Suprapubic skin (tissue), 4 donors: ENCODE results near the gene FGFBP2. TPM values are rescaled to one million over a fixed set of nuclear protein-coding genes. Genes with fewer than 3 reads are reported as not detected.

Experiments used
- DNase-seq, 2 donors: peaks; one replicate each; pipeline ENCODE4 v3.0.0-alpha.2; 2019; ENCODE audit warnings: low spot score in 2 of 2
- H3K27ac ChIP-seq: fragments of 200-600 bp; sonication (generic); one replicate; pipeline ENCODE4 v1.5.1; 2019
- H3K27me3 ChIP-seq: fragments of 200-600 bp; sonication (generic); one replicate; pipeline ENCODE4 v1.5.1; 2019
- H3K36me3 ChIP-seq: fragments of 200-600 bp; sonication (generic); one replicate; pipeline ENCODE4 v1.5.1; 2019
- H3K4me1 ChIP-seq: fragments of 200-600 bp; sonication (generic); one replicate; pipeline ENCODE4 v1.5.1; 2019
- H3K4me3 ChIP-seq: fragments of 200-600 bp; sonication (generic); one replicate; pipeline ENCODE4 v1.5.1; 2019; ENCODE audit warnings: mild to moderate bottlenecking
- H3K9me3 ChIP-seq: fragments of 200-600 bp; sonication (generic); one replicate; pipeline ENCODE4 v1.5.1; 2019
- CTCF ChIP-seq, 2 donors: fragments of 200-600 bp in 1 of 2; fragments of 450-650 bp in 1 of 2; sonication (generic) in 1 of 2; IDR thresholded peaks; one replicate each; pipeline ENCODE4 v1.5.1; 2016 to 2019; ENCODE audit warnings: antibody characterized with exemption in 2 of 2, mild to moderate bottlenecking in 1 of 2, moderate library complexity in 1 of 2
- EP300 ChIP-seq: sonication (generic); formaldehyde crosslinking; IDR thresholded peaks from one replicate; pipeline ENCODE4 v1.6.1; 2017; ENCODE audit warnings: antibody characterized with exemption
- POLR2A ChIP-seq, 2 donors: fragments of 450-650 bp; IDR thresholded peaks; one replicate each; pipeline ENCODE4 v1.6.1; 2017; ENCODE audit warnings: antibody characterized with exemption in 2 of 2, mild to moderate bottlenecking in 2 of 2, moderate library complexity in 2 of 2
- POLR2AphosphoS5 ChIP-seq, 3 donors: sonication (generic); formaldehyde crosslinking; IDR thresholded peaks; one replicate each; pipeline ENCODE4 v1.6.1; 2017; ENCODE audit warnings: antibody characterized with exemption in 3 of 3
- WGBS: methylation state at CpG from one replicate; pipeline ENCODE4 v1.1.5; 2018; 5-methylcytosine and 5-hydroxymethylcytosine counted together
- total RNA-seq, 4 donors: library from RNA; depleted of rRNA; stranded (reverse); fragments of >200 nt; gene quantifications; one replicate each; pipeline ENCODE4 v1.1.0, GENCODE V29; 2016

Gene FGFBP2
- total RNA-seq, 4 donors from 2014 or later, result 3.9 to 52.0 (median 9.7) TPM

GRCh38 chr4:15958562-15958961 lies 4.4 kb downstream of the FGFBP2 start:
- H3K27me3 ChIP-seq, result no peaks in the 10 kb centered on the region
- WGBS, result 83% methylated on average over 2 of the region's 2 CpGs
- H3K9me3 ChIP-seq, result no peaks in the 10 kb centered on the region
- DNase-seq, result no peak
- H3K36me3 ChIP-seq, result no peaks in the 10 kb centered on the region
- TF ChIP-seq POLR2A (IDR thresholded peaks at IDR 0.05), result no peak
- TF ChIP-seq POLR2AphosphoS5 (IDR thresholded peaks at IDR 0.05), result no peak
- TF ChIP-seq EP300, result no peak
- no peak for TF ChIP-seq CTCF (IDR thresholded peaks at IDR 0.05)
- H3K4me1 ChIP-seq, result peaks cover 14% of the 10 kb centered on the region
- no peak overlapping the region for H3K4me3 ChIP-seq
- H3K27ac ChIP-seq, result no peak overlapping the region

- Histone ChIP-seq H3K4me3 (no peak overlapping the region), H3K27ac (no peak overlapping the region), H3K36me3 (no peaks in the 10 kb centered on the region), H3K4me1 (peaks cover 4% of the 10 kb centered on the region), H3K27me3 (no peaks in the 10 kb centered on the region), H3K9me3 (no peaks in the 10 kb centered on the region)
- TF ChIP-seq CTCF (IDR thresholded peaks at IDR 0.05), result peak; percentile 73 to 94
- TF ChIP-seq POLR2A (IDR thresholded peaks at IDR 0.05), result no peak
- DNase-seq, result peak; percentile 85 to 90
- 60% methylated on average over 9 of the region's 9 CpGs for whole genome bisulfite sequencing
Observed at GRCh38 chr4:15956179-15956850, 6.7 kb downstream of the FGFBP2 start.

GRCh38 chr4:15955670-15956069 lies 7.3 kb downstream of the FGFBP2 start:
- 100% methylated on average over 2 of the region's 3 CpGs for WGBS
- no peak for DNase-seq
- H3K9me3 ChIP-seq, result no peaks in the 10 kb centered on the region
- H3K27me3 ChIP-seq, result no peaks in the 10 kb centered on the region
- no peak overlapping the region for H3K27ac ChIP-seq
- peaks cover 4% of the 10 kb centered on the region for H3K4me1 ChIP-seq
- TF ChIP-seq EP300, result no peak
- TF ChIP-seq POLR2A (IDR thresholded peaks at IDR 0.05), result no peak
- TF ChIP-seq POLR2AphosphoS5 (IDR thresholded peaks at IDR 0.05), result no peak
- TF ChIP-seq CTCF (IDR thresholded peaks at IDR 0.05), result no peak
- H3K4me3 ChIP-seq, result no peak overlapping the region
- H3K36me3 ChIP-seq, result no peaks in the 10 kb centered on the region

GRCh38 chr4:15953625-15954024 lies 9.3 kb downstream of the FGFBP2 start:
- no peak for DNase-seq
- Histone ChIP-seq H3K9me3 (no peaks in the 10 kb centered on the region), H3K27me3 (no peaks in the 10 kb centered on the region), H3K36me3 (no peaks in the 10 kb centered on the region), H3K4me1 (peaks cover 4% of the 10 kb centered on the region), H3K4me3 (no peak overlapping the region), H3K27ac (no peak overlapping the region)
- TF ChIP-seq POLR2A (IDR thresholded peaks at IDR 0.05) (no peak), POLR2AphosphoS5 (IDR thresholded peaks at IDR 0.05) (no peak), CTCF (IDR thresholded peaks at IDR 0.05) (no peak), EP300 (no peak)
- WGBS, result 90% methylated on average over 5 of the region's 5 CpGs

GRCh38 chr4:15951781-15952180 lies 11.2 kb downstream of the FGFBP2 start:
- H3K9me3 ChIP-seq, result no peaks in the 10 kb centered on the region
- no peak for DNase-seq
- no peak overlapping the region for H3K4me3 ChIP-seq
- H3K36me3 ChIP-seq, result no peaks in the 10 kb centered on the region
- no peak overlapping the region for H3K27ac ChIP-seq
- H3K27me3 ChIP-seq, result no peaks in the 10 kb centered on the region
- H3K4me1 ChIP-seq, result peaks cover 4% of the 10 kb centered on the region
- no peak for TF ChIP-seq EP300
- TF ChIP-seq POLR2AphosphoS5 (IDR thresholded peaks at IDR 0.05), result no peak
- TF ChIP-seq CTCF (IDR thresholded peaks at IDR 0.05), result no peak
- no peak for TF ChIP-seq POLR2A (IDR thresholded peaks at IDR 0.05)
